ENCODE results near the gene GLO1.

- TF ChIP-seq POLR2AphosphoS5 (IDR thresholded peaks at IDR 0.05; ENCODE audit: low read depth, low read length) (no peak), TAF1 (IDR thresholded peaks at IDR 0.05; ENCODE audit: low read depth, low read length) (no peak), POLR2A (IDR thresholded peaks at IDR 0.05; ENCODE audit: low read depth, low read length) (no peak), SPI1 (IDR thresholded peaks at IDR 0.05; ENCODE audit: low read depth, low read length) (no peak)
These were observed 31.0 kb downstream of the GLO1 start for GRCh38 chr6:38671885-38672467.
